MCF 10A (cell line): Measurements from ENCODE around the gene CMBL. TPM values are rescaled to one million over a fixed set of nuclear protein-coding genes. Genes with fewer than 3 reads are reported as not detected.
A peak's percentile ranks its signal among the peaks of the same experiment; 100 is the strongest.

ENCODE experiments used
- BruUV-seq: library from RNA; stranded (reverse); fragments of 400-500 nt; replicated peaks from 2 replicates; lab custom pipeline; 2021; lab: Mats Ljungman, UMichigan
- CTCF ChIA-PET: fragments of 300-600 bp; sonication (Branson Sonifier 250); formaldehyde crosslinking; extraction: SDS; loops from one replicate; lab custom pipeline; 2021; ENCODE audit warnings: antibody characterized with exemption, inconsistent platforms; lab: Yijun Ruan, JAX
- POLR2A ChIA-PET: fragments of 300-600, 350-650 bp; sonication (Branson Sonifier 250); formaldehyde crosslinking; extraction: SDS; loops from one replicate; lab custom pipeline; 2020; ENCODE audit warnings: antibody characterized with exemption, inconsistent platforms; lab: Yijun Ruan, JAX
- DNase-seq: peaks from one replicate; pipeline ENCODE4 v3.0.0-alpha.2; 2018; ENCODE audit not compliant: unreplicated experiment
- H3K27ac Mint-ChIP-seq: one replicate; pipeline ENCODE4 v1.8.0; 2022; ENCODE audit warnings: mild to moderate bottlenecking, low read depth, mixed read lengths; ENCODE audit not compliant: unreplicated experiment
- H3K27me3 Mint-ChIP-seq: one replicate; pipeline ENCODE4 v1.8.0; 2022; ENCODE audit warnings: mixed read lengths; ENCODE audit not compliant: insufficient read depth, unreplicated experiment
- H3K36me3 Mint-ChIP-seq: one replicate; pipeline ENCODE4 v1.8.0; 2022; ENCODE audit warnings: mild to moderate bottlenecking, moderate library complexity, mixed read lengths; ENCODE audit not compliant: insufficient read depth, unreplicated experiment
- H3K4me1 Mint-ChIP-seq: one replicate; pipeline ENCODE4 v1.8.0; 2022; ENCODE audit warnings: mixed read lengths; ENCODE audit not compliant: insufficient read depth, unreplicated experiment
- H3K4me3 Mint-ChIP-seq: one replicate; pipeline ENCODE4 v1.8.0; 2022; ENCODE audit warnings: mild to moderate bottlenecking, moderate library complexity, mixed read lengths; ENCODE audit not compliant: unreplicated experiment
- H3K9me3 Mint-ChIP-seq: one replicate; pipeline ENCODE4 v1.8.0; 2022; ENCODE audit warnings: mixed read lengths; ENCODE audit not compliant: unreplicated experiment
- CTCF ChIP-seq: fragments of 200-600 bp; IDR thresholded peaks from one replicate; pipeline ENCODE4 v1.8.0; 2022; ENCODE audit warnings: antibody characterized with exemption, mild to moderate bottlenecking; ENCODE audit not compliant: unreplicated experiment
- intact Hi-C: fragments of 100-400 bp; cut with micrococcal nuclease; formaldehyde crosslinking; loops from 2 replicates; pipeline ENCODE4 v1.14.1; 2022
- total RNA-seq: library from RNA; stranded (reverse); gene quantifications from 2 replicates; pipeline ENCODE4 v1.2.3, GENCODE V29; 2022

Gene CMBL
- total RNA-seq, 1 experiment from 2014 or later, result 24.9 TPM

DNA sequence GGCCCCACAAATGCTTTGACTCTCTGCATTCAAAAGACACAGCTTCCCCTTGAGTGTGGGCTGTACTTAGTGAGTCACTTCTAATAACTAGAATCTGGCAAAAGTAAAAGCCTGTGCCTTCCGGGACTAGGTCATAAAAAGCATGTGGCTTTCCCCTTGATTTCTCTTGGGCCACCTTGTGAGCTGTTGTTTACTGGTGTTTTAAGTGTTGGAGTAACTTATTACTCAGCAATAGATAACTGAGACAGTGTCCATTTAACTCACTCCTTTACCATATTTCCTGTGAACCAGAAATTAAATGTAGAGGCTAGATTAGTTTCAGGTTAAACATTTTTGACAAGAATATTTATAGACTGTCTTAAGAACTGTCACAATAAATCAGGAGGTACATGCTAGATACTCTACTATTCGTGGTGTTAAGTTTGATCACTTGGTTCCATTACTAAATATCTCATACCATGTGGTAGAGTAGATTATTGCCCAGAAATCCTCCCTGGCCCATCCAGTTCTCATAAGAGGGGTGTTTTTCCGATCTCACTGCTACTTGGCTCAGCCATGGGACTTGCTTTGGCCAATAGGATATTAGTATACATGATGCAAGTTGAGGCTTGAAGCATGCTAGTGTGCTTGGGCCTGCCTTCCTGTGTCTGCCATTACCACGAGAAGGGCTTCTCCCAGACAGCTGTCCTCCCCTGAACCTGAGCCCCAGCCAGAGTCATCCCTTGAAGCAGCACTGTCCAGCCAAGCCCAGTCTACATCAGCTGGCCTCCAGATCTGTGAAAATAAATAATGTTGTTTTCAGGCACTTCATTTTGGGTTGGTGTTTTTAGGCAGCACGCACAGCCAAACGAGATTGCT lies 10.4 kb upstream of the CMBL start:
- TF ChIP-seq CTCF, result no peak
- BruUV-seq, result no TSS peak
- no peaks in the 10 kb centered on the region for H3K36me3 Mint-ChIP-seq
- no peaks in the 10 kb centered on the region for H3K4me1 Mint-ChIP-seq
- CTCF ChIA-PET, result interaction anchor here (0.9 to 1.0 kb wide), 2 partner anchors 95 to 309 kb away, joined by 3 read pairs; no protein-coding TSS in a partner anchor
- H3K27me3 Mint-ChIP-seq, result no peaks in the 10 kb centered on the region
- H3K27ac Mint-ChIP-seq, result no peak overlapping the region
- peak; percentile 34 for DNase-seq
- H3K9me3 Mint-ChIP-seq, result no peaks in the 10 kb centered on the region
- intact Hi-C loops, result no loop called here
- POLR2A ChIA-PET, result interaction anchor here (0.8 to 1.2 kb wide), 4 partner anchors 17 to 49 kb away, joined by 3 to 4 read pairs (median 4); partner anchors contain the start of gene MARCHF6
- H3K4me3 Mint-ChIP-seq, result no peak overlapping the region

- BruUV-seq, result no TSS peak
- DNase-seq, result no peak
- Mint-ChIP-seq H3K4me3 (no peak overlapping the region), H3K4me1 (peaks cover 10% of the 10 kb centered on the region), H3K36me3 (no peaks in the 10 kb centered on the region), H3K27ac (peak overlapping the region; percentile 46), H3K27me3 (no peaks in the 10 kb centered on the region), H3K9me3 (no peaks in the 10 kb centered on the region)
- CTCF ChIA-PET, result no interaction called here
- intact Hi-C loops, result no loop called here
- no peak for TF ChIP-seq CTCF
- POLR2A ChIA-PET, result interaction anchor here (1.6 kb wide), 1 partner anchor 37 kb away, joined by 7 read pairs; the partner anchor contains the start of gene MARCHF6
Observed at GRCh38 chr5:10315824-10316509, 8.3 kb upstream of the CMBL start.

DNA sequence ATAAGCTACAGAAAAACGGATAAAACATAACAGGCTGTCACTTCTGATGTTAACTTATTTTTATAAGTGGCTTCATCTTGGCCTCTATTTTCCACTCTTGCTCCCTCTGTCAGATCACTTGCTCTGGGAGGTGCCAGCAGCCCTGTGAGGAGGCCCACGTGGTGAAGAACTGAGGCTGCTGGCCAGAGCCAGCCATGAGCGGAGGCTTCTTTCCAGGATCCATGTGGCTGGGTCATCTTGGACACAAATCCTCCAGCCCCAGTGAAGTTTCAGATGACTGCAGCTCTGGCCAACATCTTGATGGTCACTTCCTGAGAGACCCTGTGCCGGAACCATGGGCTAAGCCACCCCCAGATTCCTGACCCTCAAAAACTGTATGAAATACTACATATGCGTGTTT lies 7.5 kb upstream of the CMBL start:
- no peaks in the 10 kb centered on the region for H3K27me3 Mint-ChIP-seq
- no peak overlapping the region for H3K27ac Mint-ChIP-seq
- CTCF ChIA-PET, result interaction anchor here (0.6 kb wide), 1 partner anchor 166 kb away, joined by 3 read pairs; no protein-coding TSS in a partner anchor
- H3K36me3 Mint-ChIP-seq, result no peaks in the 10 kb centered on the region
- peaks cover 18% of the 10 kb centered on the region for H3K4me1 Mint-ChIP-seq
- TF ChIP-seq CTCF, result no peak
- intact Hi-C loops, result no loop called here
- no peak overlapping the region for H3K4me3 Mint-ChIP-seq
- H3K9me3 Mint-ChIP-seq, result no peaks in the 10 kb centered on the region
- POLR2A ChIA-PET, result interaction anchor here (1.1 to 1.6 kb wide), 2 partner anchors 28 to 38 kb away, joined by 5 to 7 read pairs; partner anchors contain the start of gene MARCHF6
- no peak for DNase-seq
- BruUV-seq, result no TSS peak
